Stimulated activated CD4-positive, alpha-beta T cell treated with anti-CD3 and anti-CD28 coated beads, Interleukin-2, amount 100 ng/mL, for 24 hours (primary cell): ENCODE measurements around the gene ATP8B3.

ENCODE experiments used
- DNase-seq, 2 donors: peaks; one replicate each; pipeline ENCODE4 v3.0.0-alpha.2; 2020

The ATP8B3 gene, protein sequence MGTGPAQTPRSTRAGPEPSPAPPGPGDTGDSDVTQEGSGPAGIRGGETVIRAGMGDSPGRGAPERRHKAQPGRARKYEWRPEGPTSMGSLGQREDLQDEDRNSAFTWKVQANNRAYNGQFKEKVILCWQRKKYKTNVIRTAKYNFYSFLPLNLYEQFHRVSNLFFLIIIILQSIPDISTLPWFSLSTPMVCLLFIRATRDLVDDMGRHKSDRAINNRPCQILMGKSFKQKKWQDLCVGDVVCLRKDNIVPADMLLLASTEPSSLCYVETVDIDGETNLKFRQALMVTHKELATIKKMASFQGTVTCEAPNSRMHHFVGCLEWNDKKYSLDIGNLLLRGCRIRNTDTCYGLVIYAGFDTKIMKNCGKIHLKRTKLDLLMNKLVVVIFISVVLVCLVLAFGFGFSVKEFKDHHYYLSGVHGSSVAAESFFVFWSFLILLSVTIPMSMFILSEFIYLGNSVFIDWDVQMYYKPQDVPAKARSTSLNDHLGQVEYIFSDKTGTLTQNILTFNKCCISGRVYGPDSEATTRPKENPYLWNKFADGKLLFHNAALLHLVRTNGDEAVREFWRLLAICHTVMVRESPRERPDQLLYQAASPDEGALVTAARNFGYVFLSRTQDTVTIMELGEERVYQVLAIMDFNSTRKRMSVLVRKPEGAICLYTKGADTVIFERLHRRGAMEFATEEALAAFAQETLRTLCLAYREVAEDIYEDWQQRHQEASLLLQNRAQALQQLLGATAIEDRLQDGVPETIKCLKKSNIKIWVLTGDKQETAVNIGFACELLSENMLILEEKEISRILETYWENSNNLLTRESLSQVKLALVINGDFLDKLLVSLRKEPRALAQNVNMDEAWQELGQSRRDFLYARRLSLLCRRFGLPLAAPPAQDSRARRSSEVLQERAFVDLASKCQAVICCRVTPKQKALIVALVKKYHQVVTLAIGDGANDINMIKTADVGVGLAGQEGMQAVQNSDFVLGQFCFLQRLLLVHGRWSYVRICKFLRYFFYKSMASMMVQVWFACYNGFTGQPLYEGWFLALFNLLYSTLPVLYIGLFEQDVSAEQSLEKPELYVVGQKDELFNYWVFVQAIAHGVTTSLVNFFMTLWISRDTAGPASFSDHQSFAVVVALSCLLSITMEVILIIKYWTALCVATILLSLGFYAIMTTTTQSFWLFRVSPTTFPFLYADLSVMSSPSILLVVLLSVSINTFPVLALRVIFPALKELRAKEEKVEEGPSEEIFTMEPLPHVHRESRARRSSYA (N-terminal part only)

DNA sequence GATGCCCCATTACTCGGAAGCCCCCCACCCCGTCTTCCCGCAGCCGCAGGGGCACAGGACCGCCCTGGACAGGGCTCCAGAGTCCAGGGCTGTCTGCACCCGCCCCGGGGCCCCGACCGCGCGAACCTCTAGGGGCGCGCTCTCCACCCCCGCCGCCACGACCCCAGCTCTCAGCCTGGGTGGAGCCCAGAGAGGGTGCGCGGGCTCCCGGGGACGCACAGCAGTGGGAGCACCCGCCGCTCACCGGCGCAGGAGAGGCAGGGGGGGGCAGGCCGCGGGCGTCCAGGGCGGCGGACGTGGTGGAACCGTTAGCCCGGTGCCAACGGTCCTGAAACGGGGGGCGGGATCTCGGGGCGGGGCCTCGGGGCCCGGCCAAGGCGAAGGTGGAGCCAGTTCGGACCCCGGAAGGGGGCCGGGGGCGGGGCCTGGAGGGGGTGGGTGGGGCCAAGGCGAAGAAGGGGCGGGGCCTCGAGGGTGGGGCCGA, at the start of gene ATP8B3:
ATP8B3 (minus strand) TSS at position 335 of the 484 bp plus-strand sequence. CDS start 540 bp downstream, outside the sequence.
- peak in 1 of 2 donors; percentile 79 for DNase-seq

DNA sequence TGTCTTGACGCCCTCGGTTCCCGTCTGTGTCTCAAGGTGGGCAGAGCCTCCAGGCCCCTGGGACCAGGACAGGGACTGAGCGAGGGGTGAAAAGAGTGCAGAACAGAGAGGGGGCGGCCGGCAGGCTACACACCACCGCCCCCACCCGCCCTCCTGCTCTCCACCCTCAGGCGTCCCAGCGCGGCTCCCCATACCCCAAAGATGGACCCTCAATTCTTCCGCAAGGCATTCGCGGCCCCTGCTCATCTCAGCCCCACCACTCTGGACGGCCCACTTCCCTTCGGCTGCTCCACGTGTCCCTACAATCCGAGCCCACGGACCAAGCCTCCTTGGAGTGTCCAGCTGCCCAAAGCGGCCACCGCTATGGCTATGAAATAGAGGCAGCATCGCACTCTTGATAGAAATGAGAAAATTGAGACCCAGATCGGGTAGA, 49.5 kb upstream of the ATP8B3 start:
- no peak for DNase-seq

DNA sequence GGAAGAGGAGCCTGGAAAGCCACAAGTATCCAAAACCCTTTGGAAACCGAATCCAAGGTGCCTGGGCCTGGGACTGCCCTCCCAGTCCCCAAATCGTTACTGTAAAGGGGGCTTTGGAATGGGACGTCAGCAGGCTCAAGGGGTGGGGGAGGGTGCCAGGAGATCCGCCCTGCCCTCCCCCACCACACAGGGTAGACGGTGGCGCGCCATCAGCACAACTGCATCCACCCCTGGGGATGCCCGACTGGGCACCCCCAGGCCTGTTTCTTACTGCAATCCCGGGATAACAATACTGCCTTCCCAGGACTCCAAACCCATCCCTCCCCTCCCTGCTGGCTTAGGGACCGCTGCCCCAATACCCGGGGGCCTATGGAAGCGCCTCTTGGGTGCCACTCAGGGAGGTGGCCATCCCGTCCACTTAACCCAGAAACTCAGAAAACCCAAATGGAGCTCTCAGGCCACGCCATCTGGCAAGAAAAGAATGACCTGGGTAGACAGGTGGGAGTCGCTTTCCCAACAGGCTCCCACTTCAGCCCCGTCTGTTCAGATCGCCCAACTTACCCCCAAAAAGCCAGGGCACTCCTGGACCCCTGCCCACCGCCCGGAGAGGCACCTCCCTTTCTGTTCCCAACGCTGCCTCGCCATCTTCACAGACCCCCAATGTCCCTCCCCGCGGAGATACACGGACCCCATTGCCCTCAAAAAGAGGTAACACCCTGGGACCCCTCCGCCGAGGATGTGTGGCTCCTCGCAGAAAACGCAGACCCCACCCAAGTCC, 48.9 kb upstream of the ATP8B3 start:
- DNase-seq: no peak

DNA sequence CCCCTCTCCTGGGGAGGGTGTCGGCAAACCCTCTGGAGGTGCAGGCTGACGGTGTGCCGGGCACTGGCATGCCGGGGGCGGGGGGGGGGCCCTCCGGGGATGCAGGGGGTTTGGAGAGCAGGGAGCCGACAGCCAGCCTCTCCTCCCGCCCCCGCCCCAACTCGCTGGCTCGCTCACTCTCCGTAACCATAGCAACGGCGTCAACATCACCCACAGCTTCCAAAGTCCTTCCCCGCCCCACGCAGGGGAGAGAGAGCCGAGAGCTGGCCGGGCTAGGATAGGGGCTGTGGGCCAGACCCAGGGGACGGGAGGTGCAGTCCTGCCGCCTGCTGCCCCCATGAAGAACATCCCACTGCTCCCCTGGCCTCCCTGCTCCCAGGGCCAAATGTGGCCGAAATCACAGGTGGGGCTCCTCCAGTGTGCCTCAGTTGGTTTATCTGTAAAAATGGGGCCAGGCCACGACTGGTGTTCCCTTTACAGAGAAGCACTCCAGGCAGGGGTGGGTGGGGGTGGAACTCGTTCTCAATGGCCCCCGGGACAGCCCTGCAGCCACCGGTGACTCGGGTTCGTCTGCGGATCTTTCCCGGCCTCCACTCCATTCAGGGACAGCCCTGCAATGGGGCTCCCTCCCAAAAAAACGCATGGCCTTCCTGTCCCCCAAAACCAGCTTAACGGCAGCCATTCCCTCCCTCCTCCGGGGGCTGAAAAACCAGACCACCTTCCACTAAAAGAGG, 48.1 kb upstream of the ATP8B3 start:
- DNase-seq: peak in 1 of 2 donors; percentile 64

DNA sequence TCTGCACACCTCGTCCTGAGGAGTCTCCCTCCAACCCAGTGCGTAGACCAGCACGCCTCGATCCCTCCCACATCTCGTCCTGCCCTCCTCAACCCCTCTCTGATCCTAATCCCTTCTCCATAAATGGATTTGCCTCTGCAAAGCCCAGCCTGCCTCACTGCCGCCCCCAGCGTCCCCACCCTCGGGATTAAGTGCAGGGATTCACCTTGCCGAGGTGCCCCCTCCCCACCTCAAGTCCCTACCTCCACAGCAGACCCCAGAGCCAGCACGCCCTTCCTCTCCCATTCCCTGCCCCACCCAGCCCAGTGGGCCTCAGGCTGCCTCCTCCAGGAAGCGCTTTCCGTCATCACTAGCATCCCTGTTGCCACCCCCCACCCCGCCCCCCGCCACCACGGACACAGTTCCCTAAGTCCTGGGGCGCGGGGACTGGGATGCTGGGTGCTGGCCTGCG, 47.3 kb upstream of the ATP8B3 start:
- no peak for DNase-seq

DNA sequence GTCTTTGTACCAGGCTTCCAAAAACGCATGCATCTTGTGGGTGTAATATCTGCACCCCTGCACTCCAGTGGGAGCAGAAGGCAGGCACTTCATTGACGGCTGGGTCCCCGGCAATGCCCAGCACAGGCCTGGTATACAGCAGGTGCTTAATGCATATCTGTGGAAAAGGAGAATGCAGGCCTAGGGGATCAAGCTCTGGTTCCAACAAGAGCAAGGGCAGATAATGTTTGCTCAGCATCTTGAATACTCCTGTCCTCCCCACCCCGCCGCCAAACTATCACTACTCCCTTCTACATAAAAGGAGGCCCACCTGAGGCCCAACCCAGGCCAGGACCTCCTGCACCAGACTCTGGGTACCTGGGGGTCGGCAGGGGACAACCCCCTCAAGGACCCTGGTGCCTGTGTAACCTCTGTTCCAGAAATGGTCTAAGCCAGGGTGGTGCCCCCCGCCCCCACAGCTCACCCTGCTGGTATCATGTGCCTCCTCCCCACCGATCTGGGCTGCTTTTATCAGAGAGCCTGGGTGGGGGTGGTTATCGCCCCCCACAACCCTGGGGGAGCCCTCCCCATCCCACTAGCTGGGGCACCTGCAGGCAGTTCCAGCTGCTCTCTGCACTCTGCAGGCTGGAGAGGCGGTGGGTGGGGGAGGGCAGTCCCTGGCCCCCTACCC, 46.5 kb upstream of the ATP8B3 start:
- DNase-seq: no peak

DNA sequence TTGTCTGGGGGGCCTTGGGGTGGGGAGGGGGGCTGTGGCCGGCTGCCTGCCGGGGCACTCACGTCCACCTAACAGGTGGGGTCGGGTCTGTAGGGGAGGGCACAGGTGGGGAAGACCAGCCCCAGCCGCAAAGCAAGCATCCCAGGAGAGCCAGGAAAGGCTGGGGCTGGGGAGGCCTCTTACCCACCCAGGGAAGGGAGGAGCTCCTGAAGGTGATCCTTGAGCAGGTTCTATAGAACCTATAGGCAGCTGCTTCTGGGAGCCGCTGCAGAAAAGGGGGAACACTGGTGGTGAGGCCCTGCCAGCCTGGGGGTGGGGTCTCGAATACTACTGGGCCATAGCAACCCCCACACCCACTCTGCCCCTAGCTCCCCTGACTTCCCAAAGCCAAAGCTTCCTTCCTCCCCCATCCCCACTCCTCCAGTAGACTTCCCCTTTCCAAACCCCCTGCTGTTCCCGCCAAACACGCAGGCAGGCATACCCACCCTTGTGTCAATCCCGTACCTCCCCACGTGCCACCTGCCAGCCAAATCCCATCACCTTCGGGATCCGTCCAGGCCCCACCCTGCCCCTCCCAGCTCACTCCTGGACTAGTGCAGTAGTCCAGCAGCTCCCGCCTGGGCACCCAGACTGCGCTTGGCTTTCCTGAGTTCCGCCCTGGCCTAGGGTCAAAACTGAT, 45.7 kb upstream of the ATP8B3 start:
- DNase-seq: no peak

DNA sequence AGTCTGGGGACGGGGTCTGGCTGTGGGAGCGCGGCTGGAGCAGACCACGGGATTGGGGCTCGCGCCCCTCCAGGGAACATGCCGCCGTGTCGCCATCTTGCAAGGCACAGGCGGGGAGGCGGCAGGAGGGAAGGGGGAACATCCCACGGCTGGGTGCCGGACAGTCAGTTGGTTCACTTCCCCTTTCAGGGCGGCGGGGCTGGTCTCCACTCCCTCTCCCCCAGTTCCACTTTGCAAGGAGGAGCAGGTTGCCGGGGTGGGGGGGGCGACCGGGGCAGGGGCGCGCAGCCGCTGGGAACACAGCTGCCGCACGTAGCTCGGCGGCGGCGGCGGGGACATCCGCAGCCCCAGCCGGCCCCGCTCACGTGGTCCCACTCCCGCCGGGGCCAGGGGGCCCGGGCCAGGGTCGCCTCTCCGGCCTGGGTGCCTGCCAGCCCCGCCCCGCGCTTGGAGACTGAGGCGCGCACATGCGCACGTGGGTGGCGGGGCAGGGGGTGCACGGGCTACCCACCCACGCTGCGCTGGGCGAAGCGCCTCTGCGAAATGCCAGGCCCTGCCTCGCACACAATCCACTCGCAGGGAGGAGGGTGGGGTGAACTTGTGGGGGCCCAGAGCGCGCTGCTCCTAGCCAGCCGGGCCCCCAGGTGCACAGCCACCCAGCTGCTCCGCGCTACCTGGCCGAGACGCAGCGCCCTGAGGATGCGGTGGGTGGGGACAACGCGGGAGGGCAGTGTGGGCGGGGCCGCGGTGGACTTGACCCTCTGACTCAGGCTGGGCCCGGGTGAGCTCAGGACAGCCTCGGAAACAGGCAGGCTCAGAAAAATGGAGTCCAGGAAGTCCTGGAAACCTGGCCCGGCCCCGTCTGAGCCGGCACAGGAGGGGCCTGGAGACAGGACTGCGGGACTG, 44.9 kb upstream of the ATP8B3 start:
- DNase-seq: peak; percentile 44 to 67

DNA sequence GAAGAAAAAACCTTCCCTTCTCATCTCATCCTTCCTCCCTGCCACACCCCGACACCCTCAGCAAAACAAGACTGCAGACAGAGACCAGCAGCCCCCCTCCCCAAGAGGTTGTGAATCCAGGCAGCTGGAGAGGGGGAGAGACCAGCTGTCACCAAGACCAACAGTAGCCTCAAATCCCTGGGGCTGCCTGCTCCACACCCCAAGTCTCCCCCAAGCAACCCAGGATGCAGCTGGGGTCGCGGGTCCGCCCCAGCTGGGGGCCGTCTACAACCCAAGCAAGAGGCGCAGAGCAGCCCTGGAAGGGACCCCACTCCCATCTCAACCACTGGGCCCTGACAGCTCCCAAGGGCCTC, 44.2 kb upstream of the ATP8B3 start:
- DNase-seq: no peak

DNA sequence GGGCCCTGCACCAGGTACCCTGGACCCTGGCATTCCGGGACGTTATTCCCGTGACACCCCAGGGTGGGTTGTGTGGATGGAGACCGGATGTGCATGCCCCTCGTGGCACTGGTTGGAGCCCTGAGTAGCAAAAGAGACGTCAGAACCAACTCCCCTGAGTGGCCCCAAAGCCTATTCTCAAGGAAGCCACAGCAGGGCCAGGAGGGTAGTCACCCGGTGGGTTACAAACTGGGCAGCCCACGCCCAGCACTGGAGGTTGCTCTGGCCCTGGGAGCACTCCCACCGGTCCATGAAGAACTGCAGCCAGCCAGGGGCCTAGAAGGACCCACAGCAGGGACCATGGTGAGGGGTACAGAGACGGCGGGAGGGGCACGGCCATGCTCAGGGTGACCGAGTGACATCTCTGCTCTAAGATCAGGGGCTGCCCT, 43.8 kb upstream of the ATP8B3 start:
- DNase-seq: peak in 1 of 2 donors; percentile 50

DNA sequence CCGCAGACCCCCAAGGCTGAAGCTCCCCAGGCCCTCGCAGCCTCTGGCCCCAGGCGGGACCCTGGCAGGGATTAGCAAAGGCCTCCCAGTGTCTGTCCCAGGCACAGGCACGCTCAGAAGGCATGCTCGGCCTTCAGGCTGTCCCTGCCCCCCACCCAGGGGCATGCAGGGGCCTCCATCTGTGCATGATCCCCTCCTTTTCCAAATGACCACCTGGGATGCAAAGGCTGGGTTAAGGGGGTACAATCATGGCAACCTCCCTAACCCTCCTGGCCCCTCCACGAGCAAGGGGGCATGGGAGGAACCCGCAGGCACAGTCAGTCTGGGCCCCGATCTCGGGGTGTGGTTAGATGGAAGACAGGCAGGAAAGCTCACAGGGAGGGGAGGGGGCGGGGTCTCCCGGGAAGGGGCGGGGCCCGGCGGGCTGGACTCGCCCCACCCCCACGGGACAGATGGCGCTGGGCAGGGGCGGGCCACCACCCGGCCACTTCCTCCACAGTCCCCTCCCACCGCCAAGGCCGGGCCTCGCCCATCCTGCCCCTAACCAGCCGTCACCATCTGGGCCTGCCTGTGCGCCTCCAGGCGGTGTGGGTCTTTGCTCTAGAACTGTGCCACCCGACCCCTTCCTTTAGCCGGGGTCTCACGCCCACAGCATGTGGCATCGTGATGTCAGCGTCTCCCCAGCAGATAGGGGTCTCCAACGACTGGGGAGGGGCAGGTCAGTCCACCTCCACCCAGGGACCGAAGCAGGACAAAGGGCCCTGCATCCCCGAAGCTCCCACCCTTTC, 43.2 kb upstream of the ATP8B3 start:
- DNase-seq: peak; percentile 76 to 89

DNA sequence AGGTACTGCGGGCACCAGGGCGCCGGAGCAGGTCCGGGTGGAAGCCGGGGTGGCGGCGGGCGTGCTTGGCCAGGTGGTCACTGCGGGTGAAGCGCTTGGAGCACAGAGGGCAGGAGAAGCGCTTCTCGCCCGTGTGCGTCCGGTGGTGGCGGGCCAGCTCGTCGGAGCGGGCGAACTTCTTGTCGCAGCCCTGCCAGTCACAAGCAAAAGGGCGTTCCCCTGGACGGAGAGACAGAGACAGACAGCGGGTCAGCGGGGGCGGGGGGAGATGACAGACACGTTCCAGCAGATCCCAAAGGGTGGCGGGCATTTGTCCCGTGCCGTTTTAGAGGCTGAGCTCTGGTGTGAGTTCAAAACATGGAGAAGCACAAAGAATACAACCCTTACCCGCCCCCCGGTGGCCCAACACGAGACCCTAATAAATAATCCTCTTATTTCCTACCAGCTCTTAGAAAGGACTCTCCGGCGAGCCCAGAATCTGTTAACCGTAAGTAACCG, 42.5 kb upstream of the ATP8B3 start:
- no peak for DNase-seq

DNA sequence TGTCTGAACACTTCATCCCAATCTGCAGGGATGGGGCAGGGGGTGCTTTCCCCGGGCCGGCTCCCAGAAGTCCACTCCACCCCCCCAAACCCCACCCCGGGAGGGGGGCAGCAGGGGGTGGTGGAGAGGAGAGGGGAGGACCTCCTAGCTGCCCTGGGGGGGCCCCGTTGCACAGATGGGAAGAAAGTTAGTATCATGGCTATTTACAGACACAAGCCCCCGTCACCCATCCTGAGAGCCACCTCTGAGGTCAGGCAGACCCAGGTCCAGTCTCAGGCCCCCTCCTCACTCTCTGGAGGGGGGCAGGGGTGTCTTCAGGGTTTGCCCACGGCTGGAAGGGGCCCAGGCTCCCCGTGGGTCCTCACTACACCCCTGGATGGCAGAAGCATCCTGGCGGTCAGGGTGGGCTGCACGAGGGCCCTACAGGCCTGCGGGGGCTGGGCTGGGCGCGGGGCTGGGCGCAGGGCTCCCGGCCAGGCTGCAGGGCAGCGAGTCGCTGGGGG, 42.0 kb upstream of the ATP8B3 start:
- DNase-seq: no peak

DNA sequence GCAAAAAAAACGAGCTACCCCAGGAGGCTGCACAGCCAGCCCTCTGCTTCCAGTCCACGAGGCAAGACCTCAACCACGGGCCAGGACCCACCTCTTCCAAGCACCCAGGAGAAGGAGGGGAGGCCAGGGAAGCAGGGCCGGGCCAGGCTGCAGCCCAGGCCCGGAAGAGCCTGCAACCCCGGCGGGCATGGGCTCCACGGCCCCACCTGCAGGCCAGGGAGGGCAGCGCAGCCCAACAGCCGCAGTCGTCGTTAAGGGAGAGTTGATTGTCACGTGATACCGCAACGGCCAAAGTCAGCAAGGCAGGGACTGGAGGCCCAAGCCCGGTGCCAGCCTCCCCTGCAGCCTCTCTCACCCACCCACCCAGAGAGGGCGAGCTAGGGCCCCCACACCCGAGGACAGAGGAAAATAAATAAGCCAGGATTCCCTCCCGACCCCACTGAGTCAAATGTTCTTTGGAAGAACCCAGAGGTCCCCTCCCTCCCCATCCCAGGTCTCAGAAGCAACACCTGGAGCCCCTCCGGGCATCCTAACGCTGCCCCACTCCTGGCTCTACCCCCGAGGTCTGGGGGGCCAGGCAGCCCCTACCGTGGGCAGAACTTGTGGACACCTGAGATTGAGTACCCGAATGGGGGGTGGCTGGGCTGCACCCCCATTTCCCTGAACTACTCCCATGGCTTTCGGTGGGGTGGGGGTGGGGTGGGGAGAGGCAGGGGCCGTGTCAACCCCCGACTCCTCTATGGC, 41.4 kb upstream of the ATP8B3 start:
- DNase-seq: peak; percentile 85 to 89

DNA sequence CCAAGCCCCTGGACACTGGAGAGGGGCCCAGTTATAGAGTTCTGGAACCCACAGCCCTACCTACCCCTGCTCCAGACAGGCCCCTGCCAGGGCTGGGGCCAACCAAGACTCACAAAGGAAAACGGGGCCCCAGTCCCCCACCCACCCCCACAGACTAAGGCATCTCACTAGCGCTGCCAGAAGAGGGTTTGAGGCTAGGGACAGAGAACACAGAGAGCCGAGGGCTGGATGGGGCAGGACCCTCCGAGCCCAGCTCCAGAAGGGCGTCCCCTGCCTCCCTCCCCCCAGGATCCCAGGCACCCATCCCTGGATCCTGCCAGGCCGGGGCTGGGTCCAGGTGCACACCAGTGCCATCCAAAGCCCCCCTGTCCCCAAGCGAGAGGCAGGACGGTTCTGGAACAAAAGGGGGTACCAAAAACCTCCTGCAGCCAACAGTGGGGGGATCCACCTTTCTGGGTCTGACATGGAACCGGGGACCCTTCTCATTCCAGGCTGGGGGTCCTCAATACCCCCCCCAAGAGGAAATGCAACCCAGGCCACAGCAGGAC, 40.6 kb upstream of the ATP8B3 start:
- DNase-seq: no peak
